Endothelial cell of umbilical vein (primary cell): Measurements from ENCODE around the gene NDUFA6.

Experiments
- FOS ChIP-seq: IDR thresholded peaks from 2 replicates; pipeline ENCODE4 v1.6.1; 2011; ENCODE audit warnings: mild to moderate bottlenecking, low read length, moderate library complexity, borderline replicate concordance; ENCODE audit not compliant: insufficient read depth
- JUN ChIP-seq: IDR thresholded peaks from 2 replicates; pipeline ENCODE4 v1.6.1; 2011; ENCODE audit warnings: borderline replicate concordance, low read depth; ENCODE audit not compliant: insufficient read length, insufficient read depth
- POLR2A ChIP-seq: IDR thresholded peaks from 2 replicates; pipeline ENCODE4 v1.6.1; 2012; ENCODE audit warnings: low read depth, mild to moderate bottlenecking, control low read depth, low read length
- POLR2AphosphoS5 ChIP-seq: IDR thresholded peaks from 2 replicates; pipeline ENCODE4 v1.6.1; 2012; ENCODE audit warnings: low read depth, mild to moderate bottlenecking, control low read depth, low read length, moderate library complexity; ENCODE audit not compliant: insufficient read depth
- TF ChIP-seq, protein P1 (sequence below), 2 donors: IDR thresholded peaks; 1 replicate in 1 of 2; 2 replicates in 1 of 2; pipeline ENCODE4 v1.5.1; 2011; ENCODE audit warnings: low read length in 2 of 2, mild to moderate bottlenecking in 2 of 2, moderate library complexity in 2 of 2, control low read depth in 1 of 2, inconsistent platforms in 1 of 2, low read depth in 1 of 2; ENCODE audit not compliant: insufficient read depth in 1 of 2; ENCODE audit errors: extremely low read depth in 1 of 2

DNA sequence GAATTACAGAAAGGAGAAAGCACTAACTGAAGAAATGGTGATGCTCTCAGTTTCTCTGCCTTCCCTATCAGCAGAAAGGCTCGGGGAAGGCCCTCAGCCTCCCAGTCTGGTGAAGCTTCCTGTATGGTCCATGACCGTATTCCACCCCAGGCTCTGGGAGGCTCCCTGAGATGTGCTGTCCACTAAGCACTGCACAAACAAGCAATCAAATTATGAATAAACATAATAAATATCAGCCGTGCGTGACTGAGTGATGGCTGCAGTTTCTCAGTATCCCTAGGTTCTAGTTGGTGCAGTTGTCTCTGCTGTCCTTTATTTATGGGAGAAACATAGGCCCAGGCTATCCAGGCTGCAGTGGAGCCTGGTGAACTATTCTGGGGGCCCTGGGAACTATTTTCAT lies 7.5 kb downstream of the NDUFA6 start:
- TF ChIP-seq, protein P1, sequence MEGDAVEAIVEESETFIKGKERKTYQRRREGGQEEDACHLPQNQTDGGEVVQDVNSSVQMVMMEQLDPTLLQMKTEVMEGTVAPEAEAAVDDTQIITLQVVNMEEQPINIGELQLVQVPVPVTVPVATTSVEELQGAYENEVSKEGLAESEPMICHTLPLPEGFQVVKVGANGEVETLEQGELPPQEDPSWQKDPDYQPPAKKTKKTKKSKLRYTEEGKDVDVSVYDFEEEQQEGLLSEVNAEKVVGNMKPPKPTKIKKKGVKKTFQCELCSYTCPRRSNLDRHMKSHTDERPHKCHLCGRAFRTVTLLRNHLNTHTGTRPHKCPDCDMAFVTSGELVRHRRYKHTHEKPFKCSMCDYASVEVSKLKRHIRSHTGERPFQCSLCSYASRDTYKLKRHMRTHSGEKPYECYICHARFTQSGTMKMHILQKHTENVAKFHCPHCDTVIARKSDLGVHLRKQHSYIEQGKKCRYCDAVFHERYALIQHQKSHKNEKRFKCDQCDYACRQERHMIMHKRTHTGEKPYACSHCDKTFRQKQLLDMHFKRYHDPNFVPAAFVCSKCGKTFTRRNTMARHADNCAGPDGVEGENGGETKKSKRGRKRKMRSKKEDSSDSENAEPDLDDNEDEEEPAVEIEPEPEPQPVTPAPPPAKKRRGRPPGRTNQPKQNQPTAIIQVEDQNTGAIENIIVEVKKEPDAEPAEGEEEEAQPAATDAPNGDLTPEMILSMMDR (IDR thresholded peaks at IDR 0.05; ENCODE audit: extremely low read depth in 1 of 2, insufficient read depth in 1 of 2, low read depth in 1 of 2, low read length in 2 of 2), result no peak
- TF ChIP-seq POLR2AphosphoS5, result no peak
- no peak for TF ChIP-seq JUN
- TF ChIP-seq POLR2A, result no peak
- TF ChIP-seq FOS, result no peak
